Smooth muscle cell (in vitro differentiated cells): ENCODE data around the gene TMEM222. TPM values are rescaled to one million over a fixed set of nuclear protein-coding genes. Genes with fewer than 3 reads are reported as not detected.

Experiments used
- DNase-seq: peaks from one replicate; lab custom pipeline; 2025; ENCODE audit not compliant: unreplicated experiment; lab: John Stamatoyannopoulos, UW
- H2AFZ ChIP-seq: fragments of 200-600 bp; sonication (generic); 2 replicates; pipeline ENCODE4 v1.6.0; 2016; ENCODE audit warnings: antibody characterized with exemption, low read depth, mild to moderate bottlenecking
- H3F3A ChIP-seq: fragments of 200-600 bp; sonication (generic); 2 replicates; pipeline ENCODE4 v1.6.0; 2017; ENCODE audit warnings: antibody characterized with exemption, low read depth
- H3K27ac ChIP-seq: fragments of 200-600 bp; sonication (generic); 2 replicates; pipeline ENCODE4 v1.5.1; 2016; ENCODE audit warnings: low read depth, mild to moderate bottlenecking
- H3K27me3 ChIP-seq: fragments of 200-600 bp; sonication (generic); 2 replicates; pipeline ENCODE4 v1.6.1; 2016; ENCODE audit warnings: low read depth, mild to moderate bottlenecking
- H3K36me3 ChIP-seq: fragments of 200-600 bp; sonication (generic); 2 replicates; pipeline ENCODE4 v1.5.1; 2016; ENCODE audit warnings: low read depth
- H3K4me1 ChIP-seq: fragments of 200-600 bp; sonication (generic); 2 replicates; pipeline ENCODE4 v1.5.1; 2016; ENCODE audit warnings: low read depth
- H3K4me2 ChIP-seq: fragments of 200-600 bp; sonication (generic); 2 replicates; pipeline ENCODE4 v1.6.0; 2016; ENCODE audit warnings: mild to moderate bottlenecking
- H3K4me3 ChIP-seq: fragments of 200-600 bp; sonication (generic); 2 replicates; pipeline ENCODE4 v1.5.1; 2016; ENCODE audit warnings: mild to moderate bottlenecking
- H3K79me2 ChIP-seq: fragments of 200-600 bp; sonication (generic); 2 replicates; pipeline ENCODE4 v1.6.0; 2016; ENCODE audit warnings: low read depth, mild to moderate bottlenecking
- H3K9ac ChIP-seq: fragments of 200-600 bp; sonication (generic); 2 replicates; pipeline ENCODE4 v1.6.0; 2016; ENCODE audit warnings: low read depth
- H3K9me3 ChIP-seq: fragments of 200-600 bp; sonication (generic); replicated peaks from 2 replicates; pipeline ENCODE4 v1.5.1; 2016; ENCODE audit warnings: low read depth
- H4K20me1 ChIP-seq: fragments of 200-600 bp; sonication (generic); 2 replicates; pipeline ENCODE4 v1.6.0; 2016; ENCODE audit warnings: low read depth
- WGBS: methylation state at CpG from one replicate; pipeline ENCODE4 v1.1.7; 2016; ENCODE audit warnings: low lambda C conversion rate; 5-methylcytosine and 5-hydroxymethylcytosine counted together
- polyA plus RNA-seq: library from polyadenylated mRNA; unstranded; fragments of >200 nt; fragmentation: Nextera tagmentation; extraction: Ambion mirVana; gene quantifications from 2 replicates; pipeline ENCODE4 v1.2.1, GENCODE V29; 2016
- total RNA-seq: library from RNA; depleted of rRNA; stranded (reverse); fragments of >200 nt; gene quantifications from 2 replicates; pipeline ENCODE4 v1.2.3, GENCODE V29; 2014
- TF ChIP-seq, protein P1 (sequence below): fragments of 200-600 bp; sonication (generic); IDR thresholded peaks from 2 replicates; pipeline ENCODE4 v1.5.1; 2017; ENCODE audit warnings: borderline replicate concordance, mild to moderate bottlenecking, antibody characterized with exemption; ENCODE audit not compliant: insufficient read depth, poor library complexity, severe bottlenecking

TMEM222 gene
- total and polyA plus RNA-seq, 2 experiments from 2014 or later, result 28.0 to 49.3 TPM

GRCh38 chr1:27363766-27364695, 42.1 kb downstream of the TMEM222 start:
- DNase-seq, result no peak

GRCh38 chr1:27364696-27365371, 42.9 kb downstream of the TMEM222 start:
- no peaks in the 10 kb centered on the region for H3K27me3 ChIP-seq
- H3K36me3 ChIP-seq, result no peaks in the 10 kb centered on the region
- peak overlapping the region; percentile 77 for H3K27ac ChIP-seq
- H3K4me3 ChIP-seq, result peak overlapping the region; percentile 63
- no peak for DNase-seq
- WGBS, result 81% methylated on average over 11 of the region's 11 CpGs
- no peak overlapping the region for H3K9ac ChIP-seq
- no peak overlapping the region for H2AFZ ChIP-seq
- peaks cover 24% of the 10 kb centered on the region for H3K4me1 ChIP-seq
- H3K79me2 ChIP-seq, result peaks cover 5% of the 10 kb centered on the region
- H3K9me3 ChIP-seq, result no peaks in the 10 kb centered on the region
- peaks cover 7% of the 10 kb centered on the region for H3F3A ChIP-seq
- H3K4me2 ChIP-seq, result peak overlapping the region; percentile 88
- peaks cover 5% of the 10 kb centered on the region for H4K20me1 ChIP-seq
- TF ChIP-seq, protein P1, sequence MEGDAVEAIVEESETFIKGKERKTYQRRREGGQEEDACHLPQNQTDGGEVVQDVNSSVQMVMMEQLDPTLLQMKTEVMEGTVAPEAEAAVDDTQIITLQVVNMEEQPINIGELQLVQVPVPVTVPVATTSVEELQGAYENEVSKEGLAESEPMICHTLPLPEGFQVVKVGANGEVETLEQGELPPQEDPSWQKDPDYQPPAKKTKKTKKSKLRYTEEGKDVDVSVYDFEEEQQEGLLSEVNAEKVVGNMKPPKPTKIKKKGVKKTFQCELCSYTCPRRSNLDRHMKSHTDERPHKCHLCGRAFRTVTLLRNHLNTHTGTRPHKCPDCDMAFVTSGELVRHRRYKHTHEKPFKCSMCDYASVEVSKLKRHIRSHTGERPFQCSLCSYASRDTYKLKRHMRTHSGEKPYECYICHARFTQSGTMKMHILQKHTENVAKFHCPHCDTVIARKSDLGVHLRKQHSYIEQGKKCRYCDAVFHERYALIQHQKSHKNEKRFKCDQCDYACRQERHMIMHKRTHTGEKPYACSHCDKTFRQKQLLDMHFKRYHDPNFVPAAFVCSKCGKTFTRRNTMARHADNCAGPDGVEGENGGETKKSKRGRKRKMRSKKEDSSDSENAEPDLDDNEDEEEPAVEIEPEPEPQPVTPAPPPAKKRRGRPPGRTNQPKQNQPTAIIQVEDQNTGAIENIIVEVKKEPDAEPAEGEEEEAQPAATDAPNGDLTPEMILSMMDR, result no peak

More at GRCh38 chr1:27363766-27364695, 42.1 kb downstream of the TMEM222 start:
- no peak overlapping the region for H3K9ac ChIP-seq
- no peak overlapping the region for H3K27ac ChIP-seq
- peaks cover 5% of the 10 kb centered on the region for H3K79me2 ChIP-seq
- TF ChIP-seq, protein P1, result no peak
- H2AFZ ChIP-seq, result no peak overlapping the region
- H3K4me3 ChIP-seq, result no peak overlapping the region
- no peaks in the 10 kb centered on the region for H3K9me3 ChIP-seq
- H3K36me3 ChIP-seq, result no peaks in the 10 kb centered on the region
- peaks cover 5% of the 10 kb centered on the region for H4K20me1 ChIP-seq
- 91% methylated on average over 26 of the region's 26 CpGs for WGBS
- peaks cover 24% of the 10 kb centered on the region for H3K4me1 ChIP-seq
- H3F3A ChIP-seq, result peaks cover 7% of the 10 kb centered on the region
- H3K27me3 ChIP-seq, result no peaks in the 10 kb centered on the region
- H3K4me2 ChIP-seq, result no peak overlapping the region

DNA sequence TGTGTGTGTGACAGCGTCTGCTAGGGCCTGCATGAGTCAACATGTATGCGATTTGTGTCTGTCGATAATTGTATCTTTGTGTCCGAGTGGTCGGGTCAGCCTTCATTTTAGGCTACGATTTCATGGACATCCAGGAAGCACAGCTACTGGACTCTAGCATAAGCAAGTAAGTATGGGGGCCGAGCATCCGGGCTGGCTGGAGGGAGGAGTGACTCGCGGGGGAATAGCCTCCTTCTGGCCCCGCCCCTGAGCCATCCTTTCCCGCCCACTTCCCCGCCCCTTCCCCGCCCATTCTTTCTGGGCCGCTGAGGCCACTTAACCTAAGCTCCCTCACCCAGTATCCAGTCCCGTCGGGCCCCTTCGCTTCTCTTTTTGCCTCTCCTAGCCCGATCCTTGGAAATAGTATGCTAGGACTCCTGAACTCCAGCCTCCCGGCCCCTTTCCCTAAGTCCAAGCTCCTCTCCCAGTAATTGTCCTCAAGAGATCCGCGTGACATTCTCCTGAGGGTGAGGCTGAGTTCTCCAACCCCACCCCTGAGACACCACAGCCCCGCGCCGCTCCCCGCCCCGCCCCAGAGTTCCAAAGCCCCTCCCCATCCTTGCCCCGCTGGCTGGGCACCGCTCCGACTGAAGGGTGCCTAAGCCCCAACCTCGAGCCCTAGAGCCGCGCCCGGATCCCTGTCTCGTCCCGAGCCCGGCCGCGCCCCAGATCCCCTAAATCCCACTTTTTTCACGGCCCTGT, 43.6 kb downstream of the TMEM222 start:
- H3K36me3 ChIP-seq, result no peaks in the 10 kb centered on the region
- DNase-seq, result peak; percentile 93
- H3K79me2 ChIP-seq, result peaks cover 5% of the 10 kb centered on the region
- peaks cover 5% of the 10 kb centered on the region for H4K20me1 ChIP-seq
- peak overlapping the region; percentile 68 for H2AFZ ChIP-seq
- H3F3A ChIP-seq, result peaks cover 7% of the 10 kb centered on the region
- WGBS, result 9% methylated on average over 28 of the region's 40 CpGs
- peak overlapping the region; percentile 88 for H3K4me2 ChIP-seq
- H3K9ac ChIP-seq, result peak overlapping the region; percentile 21
- TF ChIP-seq, protein P1, result no peak
- no peaks in the 10 kb centered on the region for H3K27me3 ChIP-seq
- H3K4me1 ChIP-seq, result peaks cover 20% of the 10 kb centered on the region
- H3K27ac ChIP-seq, result peak overlapping the region; percentile 77
- H3K4me3 ChIP-seq, result peak overlapping the region; percentile 63
- no peaks in the 10 kb centered on the region for H3K9me3 ChIP-seq
